OCI-LY3 (cell line): ENCODE measurements around the gene P2RX1.
A peak's percentile ranks its signal among the peaks of the same experiment; 100 is the strongest.

Experiments
- H2AFZ ChIP-seq: fragments of 200-600, 300-600 bp; shearing (Covaris generic); 2 replicates; pipeline ENCODE4 v1.6.0; 2014; ENCODE audit warnings: antibody characterized with exemption, low read depth, low read length
- H3K27ac ChIP-seq: fragments of 200-600, 300-600 bp; sonication (generic); 2 replicates; pipeline ENCODE4 v1.5.1; 2014; ENCODE audit warnings: mild to moderate bottlenecking, low read length, moderate library complexity, mixed read lengths
- H3K27me3 ChIP-seq: fragments of 200-600, 300-600 bp; sonication (generic); 2 replicates; pipeline ENCODE4 v1.6.1; 2014; ENCODE audit warnings: low read depth, low read length, mixed read lengths
- H3K36me3 ChIP-seq: fragments of 200-600, 300-600 bp; sonication (generic); replicated peaks from 2 replicates; pipeline ENCODE3; 2014; ENCODE audit warnings: low read depth, low read length, mixed read lengths
- H3K4me1 ChIP-seq: fragments of 300-600, 200-600 bp; sonication (generic); 2 replicates; pipeline ENCODE4 v1.6.1; 2014; ENCODE audit warnings: low read length, mixed read lengths
- H3K4me2 ChIP-seq: fragments of 200-600, 300-600 bp; sonication (generic); 2 replicates; pipeline ENCODE4 v1.6.1; 2014; ENCODE audit warnings: low read length, mixed read lengths
- H3K4me3 ChIP-seq: fragments of 300-600, 200-600 bp; sonication (generic); 2 replicates; pipeline ENCODE4 v1.5.1; 2014; ENCODE audit warnings: antibody characterized with exemption, mild to moderate bottlenecking, low read length, moderate library complexity
- H3K79me2 ChIP-seq: fragments of 300-600, 200-600 bp; shearing (Covaris generic); 2 replicates; pipeline ENCODE4 v1.6.1; 2014; ENCODE audit warnings: mild to moderate bottlenecking, low read length, mixed read lengths
- H3K9ac ChIP-seq: fragments of 300-600, 200-600 bp; shearing (Covaris generic); 2 replicates; pipeline ENCODE4 v1.6.0; 2014; ENCODE audit warnings: mild to moderate bottlenecking, low read length, moderate library complexity
- H3K9me3 ChIP-seq: fragments of 200-600, 300-600 bp; shearing (Covaris generic); 2 replicates; pipeline ENCODE4 v1.6.1; 2014; ENCODE audit warnings: low read length, mixed read lengths; ENCODE audit not compliant: insufficient read depth
- H4K20me1 ChIP-seq: fragments of 200-600, 300-600 bp; sonication (generic); 2 replicates; pipeline ENCODE4 v1.6.1; 2016; ENCODE audit warnings: low read length, mixed read lengths; ENCODE audit not compliant: insufficient read depth
- CTCF ChIP-seq: fragments of 200-600, 300-600 bp; sonication (generic); IDR thresholded peaks from 2 replicates; pipeline ENCODE4 v1.5.1; 2014; ENCODE audit warnings: antibody characterized with exemption, low read length, low read depth
- EZH2phosphoT487 ChIP-seq: fragments of 200-600 bp; shearing (Covaris generic); IDR thresholded peaks from 2 replicates; pipeline ENCODE4 v1.6.1; 2018; ENCODE audit warnings: antibody characterized with exemption, mixed run types, low read depth

P2RX1 gene

GRCh38 chr17:3893003-3893719 is 23.1 kb downstream of the P2RX1 start, which contains the start of gene CAMKK1:
TSS of gene CAMKK1 (minus strand) at chr17:3893053. CDS start at chr17:3885687, 7,366 bp downstream.
- H4K20me1 ChIP-seq = no peaks in the 10 kb centered on the region
- H3K27me3 ChIP-seq = peaks cover 18% of the 10 kb centered on the region
- peak within 1 kb of the TSS; percentile 89; the same call in 1 of the 2 replicates for H2AFZ ChIP-seq
- H3K9me3 ChIP-seq = no peaks in the 10 kb centered on the region
- H3K79me2 ChIP-seq = no peaks in the 10 kb centered on the region
- H3K4me1 ChIP-seq = peaks cover 31% of the 10 kb centered on the region
- H3K4me2 ChIP-seq = peak within 1 kb of the TSS; percentile 90
- H3K36me3 ChIP-seq = no peaks in the 10 kb centered on the region
- peak within 1 kb of the TSS; percentile 87 for H3K4me3 ChIP-seq
- peak within 1 kb of the TSS; percentile 61 for H3K9ac ChIP-seq
- no peak for TF ChIP-seq CTCF
- no peak for TF ChIP-seq EZH2phosphoT487
- H3K27ac ChIP-seq = no peak within 1 kb of the TSS

- Histone ChIP-seq H3K9ac (0 out of 2 replicates have a peak overlapping the region, but pooled peaks have one; percentile 25), H3K9me3 (no peaks in the 10 kb centered on the region), H3K79me2 (no peaks in the 10 kb centered on the region), H3K4me1 (peaks cover 31% of the 10 kb centered on the region), H3K27me3 (peaks cover 18% of the 10 kb centered on the region), H3K4me2 (peak overlapping the region; percentile 90), H3K36me3 (no peaks in the 10 kb centered on the region), H3K4me3 (peak overlapping the region; percentile 80), H4K20me1 (no peaks in the 10 kb centered on the region), H3K27ac (no peak overlapping the region), H2AFZ (no peak overlapping the region)
- TF ChIP-seq CTCF (no peak), EZH2phosphoT487 (no peak)
Measured at GRCh38 chr17:3892095-3892998, 23.9 kb downstream of the P2RX1 start.

- Histone ChIP-seq H3K79me2 (no peaks in the 10 kb centered on the region), H3K9ac (no peak overlapping the region)
Measured at GRCh38 chr17:3891626-3892094, 24.6 kb downstream of the P2RX1 start.

More at GRCh38 chr17:3891626-3892094, 24.6 kb downstream of the P2RX1 start:
- no peak overlapping the region for H2AFZ ChIP-seq
- H3K9me3 ChIP-seq = no peaks in the 10 kb centered on the region
- peaks cover 18% of the 10 kb centered on the region for H3K27me3 ChIP-seq
- peak overlapping the region; percentile 80; the same call in 1 of the 2 replicates for H3K4me3 ChIP-seq
- H3K27ac ChIP-seq = no peak overlapping the region
- H3K4me1 ChIP-seq = peaks cover 31% of the 10 kb centered on the region
- H3K36me3 ChIP-seq = no peaks in the 10 kb centered on the region
- no peak for TF ChIP-seq CTCF
- TF ChIP-seq EZH2phosphoT487 = no peak
- H3K4me2 ChIP-seq = peak overlapping the region; percentile 90
- H4K20me1 ChIP-seq = no peaks in the 10 kb centered on the region
